ENCODE data around the gene TXLNG. TPM values are rescaled to one million over a fixed set of nuclear protein-coding genes. Genes with fewer than 3 reads are reported as not detected.
"Not testable (repeated sequence)": the region's sequence is repeated elsewhere in the genome, so short reads cannot be mapped to it uniquely, and the experiment has no call there.

Gene TXLNG
- total RNA-seq, 1 experiment from 2014 or later = 10.2 TPM

DNA sequence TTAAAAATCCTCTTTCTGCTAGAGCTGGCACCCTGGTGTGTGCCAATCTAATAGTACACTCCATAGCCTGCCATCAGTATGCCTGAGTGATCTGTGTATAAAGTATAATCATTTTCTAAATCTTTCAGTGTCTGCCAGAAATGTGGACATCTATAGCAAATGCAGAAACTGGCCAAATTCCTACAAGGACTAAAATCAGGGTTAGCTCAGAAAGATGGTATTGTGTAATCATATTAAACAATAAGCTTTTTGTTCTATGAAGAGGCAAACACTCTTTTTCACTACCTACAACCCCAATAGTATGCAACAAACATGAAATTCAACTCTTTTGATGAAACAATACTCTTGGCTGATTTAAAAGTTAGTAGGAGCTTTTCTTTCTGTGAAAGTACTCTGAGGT is 7.7 kb upstream of the TXLNG start:
- no peaks in the 10 kb centered on the region for H3K4me1 ChIP-seq (ENCODE audit: control insufficient read depth, insufficient read depth, low read length)
- in situ Hi-C loops (cut with HindIII; ENCODE audit: low pct_unique_long_range_greater_than_20kb, low sequenced_read_pairs) = no loop called here
- POLR2A ChIA-PET = no interaction called here
- no peak overlapping the region for H3K4me3 ChIP-seq (ENCODE audit: low read depth in 2 of 2, low read length in 2 of 2)
- BruUV-seq (replicated peaks) = no TSS peak
- H3K9me3 ChIP-seq (ENCODE audit: control insufficient read depth, insufficient read depth, low read depth, low read length) = no peaks in the 10 kb centered on the region
- no peak overlapping the region for H3K27ac ChIP-seq (ENCODE audit: low read length)
- intact Hi-C loops (cut with micrococcal nuclease; ENCODE audit: unreplicated experiment) = no loop called here
- DNase-seq (ENCODE audit: low read depth, low spot score) (no peak), ATAC-seq (no peak)
- no peaks in the 10 kb centered on the region for H3K36me3 ChIP-seq (ENCODE audit: control insufficient read depth, insufficient read depth, low read length)
- no peak for TF ChIP-seq TCF7L2 (IDR thresholded peaks at IDR 0.05; ENCODE audit: low read depth, low read length)
- TF ChIP-seq SIN3A (IDR thresholded peaks at IDR 0.05; ENCODE audit: borderline replicate concordance, insufficient read depth, low read depth, low read length) = no peak
- no peak for TF ChIP-seq POLR2AphosphoS5 (IDR thresholded peaks at IDR 0.05; ENCODE audit: low read depth, low read length)
- TF ChIP-seq, protein P1, sequence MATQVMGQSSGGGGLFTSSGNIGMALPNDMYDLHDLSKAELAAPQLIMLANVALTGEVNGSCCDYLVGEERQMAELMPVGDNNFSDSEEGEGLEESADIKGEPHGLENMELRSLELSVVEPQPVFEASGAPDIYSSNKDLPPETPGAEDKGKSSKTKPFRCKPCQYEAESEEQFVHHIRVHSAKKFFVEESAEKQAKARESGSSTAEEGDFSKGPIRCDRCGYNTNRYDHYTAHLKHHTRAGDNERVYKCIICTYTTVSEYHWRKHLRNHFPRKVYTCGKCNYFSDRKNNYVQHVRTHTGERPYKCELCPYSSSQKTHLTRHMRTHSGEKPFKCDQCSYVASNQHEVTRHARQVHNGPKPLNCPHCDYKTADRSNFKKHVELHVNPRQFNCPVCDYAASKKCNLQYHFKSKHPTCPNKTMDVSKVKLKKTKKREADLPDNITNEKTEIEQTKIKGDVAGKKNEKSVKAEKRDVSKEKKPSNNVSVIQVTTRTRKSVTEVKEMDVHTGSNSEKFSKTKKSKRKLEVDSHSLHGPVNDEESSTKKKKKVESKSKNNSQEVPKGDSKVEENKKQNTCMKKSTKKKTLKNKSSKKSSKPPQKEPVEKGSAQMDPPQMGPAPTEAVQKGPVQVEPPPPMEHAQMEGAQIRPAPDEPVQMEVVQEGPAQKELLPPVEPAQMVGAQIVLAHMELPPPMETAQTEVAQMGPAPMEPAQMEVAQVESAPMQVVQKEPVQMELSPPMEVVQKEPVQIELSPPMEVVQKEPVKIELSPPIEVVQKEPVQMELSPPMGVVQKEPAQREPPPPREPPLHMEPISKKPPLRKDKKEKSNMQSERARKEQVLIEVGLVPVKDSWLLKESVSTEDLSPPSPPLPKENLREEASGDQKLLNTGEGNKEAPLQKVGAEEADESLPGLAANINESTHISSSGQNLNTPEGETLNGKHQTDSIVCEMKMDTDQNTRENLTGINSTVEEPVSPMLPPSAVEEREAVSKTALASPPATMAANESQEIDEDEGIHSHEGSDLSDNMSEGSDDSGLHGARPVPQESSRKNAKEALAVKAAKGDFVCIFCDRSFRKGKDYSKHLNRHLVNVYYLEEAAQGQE (IDR thresholded peaks at IDR 0.05; ENCODE audit: insufficient read depth in 1 of 2, low read depth in 2 of 2, low read length in 1 of 2) = no peak
- TF ChIP-seq, protein P2, sequence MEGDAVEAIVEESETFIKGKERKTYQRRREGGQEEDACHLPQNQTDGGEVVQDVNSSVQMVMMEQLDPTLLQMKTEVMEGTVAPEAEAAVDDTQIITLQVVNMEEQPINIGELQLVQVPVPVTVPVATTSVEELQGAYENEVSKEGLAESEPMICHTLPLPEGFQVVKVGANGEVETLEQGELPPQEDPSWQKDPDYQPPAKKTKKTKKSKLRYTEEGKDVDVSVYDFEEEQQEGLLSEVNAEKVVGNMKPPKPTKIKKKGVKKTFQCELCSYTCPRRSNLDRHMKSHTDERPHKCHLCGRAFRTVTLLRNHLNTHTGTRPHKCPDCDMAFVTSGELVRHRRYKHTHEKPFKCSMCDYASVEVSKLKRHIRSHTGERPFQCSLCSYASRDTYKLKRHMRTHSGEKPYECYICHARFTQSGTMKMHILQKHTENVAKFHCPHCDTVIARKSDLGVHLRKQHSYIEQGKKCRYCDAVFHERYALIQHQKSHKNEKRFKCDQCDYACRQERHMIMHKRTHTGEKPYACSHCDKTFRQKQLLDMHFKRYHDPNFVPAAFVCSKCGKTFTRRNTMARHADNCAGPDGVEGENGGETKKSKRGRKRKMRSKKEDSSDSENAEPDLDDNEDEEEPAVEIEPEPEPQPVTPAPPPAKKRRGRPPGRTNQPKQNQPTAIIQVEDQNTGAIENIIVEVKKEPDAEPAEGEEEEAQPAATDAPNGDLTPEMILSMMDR (IDR thresholded peaks at IDR 0.05) = no peak
- CTCF ChIA-PET = no interaction called here
- no peaks in the 10 kb centered on the region for H3K27me3 ChIP-seq (ENCODE audit: control insufficient read depth, insufficient read depth, low read length)

GRCh38 chrX:16778993-16779392 is 7.3 kb upstream of the TXLNG start:
- CTCF ChIA-PET = no interaction called here
- POLR2A ChIA-PET = no interaction called here
- Histone ChIP-seq H3K36me3 (ENCODE audit: control insufficient read depth, insufficient read depth, low read length) (no peaks in the 10 kb centered on the region), H3K27ac (ENCODE audit: low read length) (no peak overlapping the region), H3K9me3 (ENCODE audit: control insufficient read depth, insufficient read depth, low read depth, low read length) (no peaks in the 10 kb centered on the region), H3K4me1 (ENCODE audit: control insufficient read depth, insufficient read depth, low read length) (no peaks in the 10 kb centered on the region), H3K4me3 (ENCODE audit: low read depth in 2 of 2, low read length in 2 of 2) (no peak overlapping the region), H3K27me3 (ENCODE audit: control insufficient read depth, insufficient read depth, low read length) (no peaks in the 10 kb centered on the region)
- no peak for ATAC-seq
- TF ChIP-seq, protein P1 (IDR thresholded peaks at IDR 0.05; ENCODE audit: insufficient read depth in 1 of 2, low read depth in 2 of 2, low read length in 1 of 2) = no peak
- TF ChIP-seq SIN3A (IDR thresholded peaks at IDR 0.05; ENCODE audit: borderline replicate concordance, insufficient read depth, low read depth, low read length) (no peak), TCF7L2 (IDR thresholded peaks at IDR 0.05; ENCODE audit: low read depth, low read length) (no peak)
- TF ChIP-seq, protein P2 (IDR thresholded peaks at IDR 0.05) = no peak
- in situ Hi-C loops (cut with HindIII; ENCODE audit: low pct_unique_long_range_greater_than_20kb, low sequenced_read_pairs) = no loop called here
- no peak for DNase-seq (ENCODE audit: low read depth, low spot score)
- intact Hi-C loops (cut with micrococcal nuclease; ENCODE audit: unreplicated experiment) = no loop called here
- BruUV-seq (replicated peaks) = no TSS peak

DNA sequence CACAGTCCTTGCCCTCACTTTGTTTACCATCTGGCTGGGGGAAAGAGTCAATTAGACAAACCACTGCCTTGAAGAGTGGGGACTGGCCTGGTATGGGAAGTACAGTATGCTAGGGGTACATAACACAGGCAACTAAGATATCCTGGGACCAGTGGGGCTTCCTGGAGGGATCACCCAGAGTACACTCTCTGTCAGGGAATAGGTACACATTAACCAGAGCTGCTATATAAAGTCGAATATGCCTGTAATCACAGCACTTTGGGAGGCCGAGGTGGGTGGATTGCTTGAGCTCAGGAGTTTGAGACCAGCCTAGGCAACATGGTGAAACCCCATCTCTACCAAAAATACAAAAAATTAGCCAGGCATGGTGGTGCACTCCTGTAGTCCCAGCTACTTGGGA is 6.5 kb upstream of the TXLNG start:
- BruUV-seq (replicated peaks); H3K36me3 ChIP-seq (ENCODE audit: control insufficient read depth, insufficient read depth, low read length); H3K4me1 ChIP-seq (ENCODE audit: control insufficient read depth, insufficient read depth, low read length); H3K27ac ChIP-seq (ENCODE audit: low read length); H3K9me3 ChIP-seq (ENCODE audit: control insufficient read depth, insufficient read depth, low read depth, low read length); H3K4me3 ChIP-seq (ENCODE audit: low read depth in 2 of 2, low read length in 2 of 2); ATAC-seq; intact Hi-C loops (cut with micrococcal nuclease; ENCODE audit: unreplicated experiment); POLR2A ChIA-PET; H3K27me3 ChIP-seq (ENCODE audit: control insufficient read depth, insufficient read depth, low read length); in situ Hi-C loops (cut with HindIII; ENCODE audit: low pct_unique_long_range_greater_than_20kb, low sequenced_read_pairs); DNase-seq (ENCODE audit: low read depth, low spot score): not testable (repeated sequence)
- CTCF ChIA-PET = interaction anchor here (0.5 kb wide), 1 partner anchor 17 kb away, joined by 3 read pairs; no protein-coding TSS in a partner anchor

Data from Panc1 (cell line).